ENCODE results near the gene CLMN.
"Not testable (repeated sequence)": the region's sequence is repeated elsewhere in the genome, so short reads cannot be mapped to it uniquely, and the experiment has no call there.

Gene CLMN

GRCh38 chr14:95163666-95164065 lies 156.0 kb downstream of the CLMN start:
- DNase-seq (ENCODE audit: low read depth in 2 of 2): no peak

GRCh38 chr14:95163132-95163531 lies 156.6 kb downstream of the CLMN start:
- DNase-seq (ENCODE audit: low read depth in 2 of 2): no peak

GRCh38 chr14:95162641-95163040 lies 157.1 kb downstream of the CLMN start:
- no peak for DNase-seq (ENCODE audit: low read depth in 2 of 2)

GRCh38 chr14:95157327-95158189 lies 162.2 kb downstream of the CLMN start, which contains the start of gene DICER1:
DICER1 (minus strand) TSS chr14:95157529; CDS start chr14:95133458, 24,071 bp downstream.
- peak; percentile 92 to 94 for DNase-seq (ENCODE audit: low read depth in 2 of 2)

GRCh38 chr14:95157048-95157326 lies 162.7 kb downstream of the CLMN start:
- DNase-seq (ENCODE audit: low read depth in 2 of 2): no peak

GRCh38 chr14:95156161-95157047 lies 163.3 kb downstream of the CLMN start:
- peak in 1 of 2 experiments; percentile 13 for DNase-seq (ENCODE audit: low read depth in 2 of 2)

- DNase-seq (ENCODE audit: low read depth in 2 of 2): no peak
These were observed 164.7 kb downstream of the CLMN start for GRCh38 chr14:95155045-95155444.

- DNase-seq (ENCODE audit: low read depth in 2 of 2): no peak
These were observed 165.8 kb downstream of the CLMN start for GRCh38 chr14:95153866-95154265.

- DNase-seq (ENCODE audit: low read depth in 2 of 2): no peak
These were observed 168.1 kb downstream of the CLMN start for GRCh38 chr14:95151561-95151960.

- DNase-seq (ENCODE audit: low read depth in 2 of 2): no peak
These were observed 168.8 kb downstream of the CLMN start for GRCh38 chr14:95150910-95151309.

GRCh38 chr14:95149441-95149840 lies 170.3 kb downstream of the CLMN start:
- DNase-seq (ENCODE audit: low read depth in 2 of 2): no peak

- DNase-seq (ENCODE audit: low read depth in 2 of 2): no peak
These were observed 172.1 kb downstream of the CLMN start for GRCh38 chr14:95147597-95147996.

- DNase-seq (ENCODE audit: low read depth in 2 of 2): no peak
These were observed 173.5 kb downstream of the CLMN start for GRCh38 chr14:95146079-95146771.

- DNase-seq (ENCODE audit: low read depth in 2 of 2): no peak
These were observed 174.9 kb downstream of the CLMN start for GRCh38 chr14:95144849-95145248.

GRCh38 chr14:95143808-95144620 lies 175.7 kb downstream of the CLMN start:
- no peak for DNase-seq (ENCODE audit: low read depth in 2 of 2)

GRCh38 chr14:95142208-95142607 lies 177.5 kb downstream of the CLMN start:
- DNase-seq (ENCODE audit: low read depth in 2 of 2): no peak

- DNase-seq (ENCODE audit: low read depth in 2 of 2): no peak
These were observed 178.0 kb downstream of the CLMN start for GRCh38 chr14:95141684-95142083.

GRCh38 chr14:95140060-95140858 lies 179.4 kb downstream of the CLMN start:
- no peak for DNase-seq (ENCODE audit: low read depth in 2 of 2)

- DNase-seq (ENCODE audit: low read depth in 2 of 2): no peak
These were observed 180.8 kb downstream of the CLMN start for GRCh38 chr14:95138876-95139275.

GRCh38 chr14:95138455-95138854 lies 181.3 kb downstream of the CLMN start:
- not testable (repeated sequence) for DNase-seq (ENCODE audit: low read depth in 2 of 2)

- no peak for DNase-seq (ENCODE audit: low read depth in 2 of 2)
These were observed 181.9 kb downstream of the CLMN start for GRCh38 chr14:95137804-95138167.

All from stimulated activated CD4-positive, alpha-beta T cell treated with anti-CD3 and anti-CD28 coated beads, Interleukin-12 subunit alpha, Interleukin-12 subunit beta, amount 100 ng/mL, for 24 hours (primary cell).